AG09309 (cell line): ENCODE data around the gene SPIRE2.
"Not testable (repeated sequence)": the region's sequence is repeated elsewhere in the genome, so short reads cannot be mapped to it uniquely, and the experiment has no call there.

Experiments used
- DNase-seq: peaks from one replicate; pipeline ENCODE4 v3.0.0-alpha.2; 2010; ENCODE audit warnings: low read depth
- H3K4me3 ChIP-seq: 2 replicates; pipeline ENCODE4 v1.5.1; 2011; ENCODE audit warnings: mild to moderate bottlenecking, low read depth, low read length, moderate library complexity; ENCODE audit not compliant: control insufficient read depth
- TF ChIP-seq, protein P1 (sequence below): IDR thresholded peaks from 2 replicates; pipeline ENCODE4 v1.5.1; 2011; ENCODE audit warnings: mild to moderate bottlenecking, low read depth, low read length, inconsistent platforms; ENCODE audit not compliant: insufficient read depth, control insufficient read depth; ENCODE audit errors: missing control alignments

SPIRE2 gene

GRCh38 chr16:89911375-89911774 is 83.1 kb downstream of the SPIRE2 start:
- H3K4me3 ChIP-seq, result no peak overlapping the region
- TF ChIP-seq, protein P1, sequence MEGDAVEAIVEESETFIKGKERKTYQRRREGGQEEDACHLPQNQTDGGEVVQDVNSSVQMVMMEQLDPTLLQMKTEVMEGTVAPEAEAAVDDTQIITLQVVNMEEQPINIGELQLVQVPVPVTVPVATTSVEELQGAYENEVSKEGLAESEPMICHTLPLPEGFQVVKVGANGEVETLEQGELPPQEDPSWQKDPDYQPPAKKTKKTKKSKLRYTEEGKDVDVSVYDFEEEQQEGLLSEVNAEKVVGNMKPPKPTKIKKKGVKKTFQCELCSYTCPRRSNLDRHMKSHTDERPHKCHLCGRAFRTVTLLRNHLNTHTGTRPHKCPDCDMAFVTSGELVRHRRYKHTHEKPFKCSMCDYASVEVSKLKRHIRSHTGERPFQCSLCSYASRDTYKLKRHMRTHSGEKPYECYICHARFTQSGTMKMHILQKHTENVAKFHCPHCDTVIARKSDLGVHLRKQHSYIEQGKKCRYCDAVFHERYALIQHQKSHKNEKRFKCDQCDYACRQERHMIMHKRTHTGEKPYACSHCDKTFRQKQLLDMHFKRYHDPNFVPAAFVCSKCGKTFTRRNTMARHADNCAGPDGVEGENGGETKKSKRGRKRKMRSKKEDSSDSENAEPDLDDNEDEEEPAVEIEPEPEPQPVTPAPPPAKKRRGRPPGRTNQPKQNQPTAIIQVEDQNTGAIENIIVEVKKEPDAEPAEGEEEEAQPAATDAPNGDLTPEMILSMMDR, result no peak
- DNase-seq, result no peak

DNA sequence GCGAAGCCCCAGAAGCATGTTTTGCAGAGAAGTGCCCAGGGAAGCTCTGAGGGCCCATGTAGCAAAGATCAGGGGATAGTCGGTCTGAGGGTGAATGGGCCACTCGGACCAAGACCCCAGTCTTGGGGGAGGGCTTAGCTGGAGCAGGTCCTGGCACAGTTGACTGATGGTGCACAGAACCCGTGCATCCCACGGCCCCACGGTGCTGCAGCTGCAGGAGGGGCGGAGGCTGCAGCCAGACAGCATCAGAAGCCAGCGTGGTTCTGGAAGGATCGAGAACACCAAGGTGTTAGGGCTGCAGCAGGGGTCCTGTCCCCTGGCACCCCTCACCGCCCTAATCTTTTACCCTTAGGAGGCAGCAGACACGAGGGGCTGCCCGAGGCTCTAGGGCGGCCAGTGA is 83.9 kb downstream of the SPIRE2 start:
- no peak for DNase-seq
- TF ChIP-seq, protein P1, result no peak
- no peak overlapping the region for H3K4me3 ChIP-seq

GRCh38 chr16:89912627-89913026 is 84.4 kb downstream of the SPIRE2 start:
- no peak overlapping the region for H3K4me3 ChIP-seq
- TF ChIP-seq, protein P1, result no peak
- no peak for DNase-seq

DNA sequence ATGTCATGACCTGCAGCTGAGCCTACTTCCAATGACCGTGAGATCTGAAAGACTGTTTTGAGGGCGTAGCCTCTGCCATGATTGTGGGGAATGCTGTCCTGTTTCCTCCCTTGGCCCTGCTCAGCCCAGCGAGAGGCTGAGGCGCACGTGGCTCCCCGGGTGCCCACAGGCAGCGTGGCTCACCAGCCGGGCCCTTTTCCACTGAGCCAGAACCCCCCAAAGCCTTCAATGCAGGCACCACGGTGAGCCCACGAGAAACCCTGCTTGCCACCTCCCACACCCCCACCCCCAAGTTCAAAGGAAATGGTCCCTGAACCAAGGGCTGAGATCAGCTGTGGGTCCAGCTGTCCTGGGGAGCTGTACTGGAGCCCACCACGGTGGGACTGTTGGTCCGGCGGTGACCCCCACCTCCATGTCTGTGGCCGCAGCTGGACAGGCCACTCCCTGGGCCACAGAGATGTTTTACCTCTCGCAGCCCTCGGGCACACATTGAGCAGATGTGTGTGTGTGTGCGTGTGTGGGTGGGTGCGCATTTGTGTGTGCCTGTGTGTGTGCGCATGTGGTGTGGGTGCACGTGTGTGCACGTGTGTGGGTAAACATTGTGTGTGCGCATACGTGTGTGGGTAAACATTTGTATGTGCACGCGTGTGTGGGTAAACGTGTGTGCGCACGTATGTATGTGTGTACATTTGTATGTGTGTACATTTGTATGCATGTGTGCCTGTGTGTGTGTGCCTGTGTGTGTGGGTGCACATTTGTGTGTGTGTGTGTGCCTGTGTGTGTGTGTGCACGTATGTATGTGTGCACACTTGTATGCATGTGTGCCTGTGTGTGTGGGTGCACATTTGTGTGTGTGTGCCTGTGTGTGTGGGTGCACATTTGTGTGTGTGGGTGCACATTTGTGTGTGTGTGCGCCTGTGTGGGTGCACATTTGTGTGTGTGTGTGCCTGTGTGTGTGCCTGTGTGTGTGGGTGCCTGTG is 85.4 kb downstream of the SPIRE2 start:
- DNase-seq, result no peak
- TF ChIP-seq, protein P1, result no peak
- H3K4me3 ChIP-seq, result no peak overlapping the region

DNA sequence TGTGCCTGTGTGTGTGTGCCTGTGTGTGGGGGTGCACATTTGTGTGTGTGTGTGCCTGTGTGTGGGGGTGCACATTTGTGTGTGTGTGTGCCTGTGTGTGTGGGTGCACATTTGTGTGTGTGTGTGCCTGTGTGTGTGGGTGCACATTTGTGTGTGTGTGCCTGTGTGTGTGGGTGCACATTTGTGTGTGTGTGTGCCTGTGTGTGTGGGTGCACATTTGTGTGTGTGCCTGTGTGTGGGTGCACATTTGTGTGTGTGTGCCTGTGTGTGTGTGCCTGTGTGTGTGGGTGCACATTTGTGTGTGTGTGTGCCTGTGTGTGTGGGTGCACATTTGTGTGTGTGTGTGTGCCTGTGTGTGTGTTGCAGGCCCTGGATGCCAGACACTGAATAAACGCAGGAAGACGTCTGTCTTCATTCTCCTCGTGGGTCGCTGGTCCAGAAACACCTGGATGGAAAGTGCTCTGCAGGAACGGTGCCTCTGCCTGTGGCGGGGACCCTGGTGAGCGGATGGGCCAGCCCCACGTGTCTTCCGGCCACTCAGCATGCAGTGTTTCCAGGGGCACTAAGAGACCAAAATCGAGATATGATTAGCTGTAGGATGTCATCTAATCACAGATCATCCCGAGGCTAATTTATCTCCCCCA is 86.5 kb downstream of the SPIRE2 start:
- H3K4me3 ChIP-seq, DNase-seq: not testable (repeated sequence)

- TF ChIP-seq, protein P1, result no peak
- no peak overlapping the region for H3K4me3 ChIP-seq
- DNase-seq, result no peak
These were observed 87.3 kb downstream of the SPIRE2 start for GRCh38 chr16:89915303-89916232.
